ENCODE results near the gene SUCO. TPM values are rescaled to one million over a fixed set of nuclear protein-coding genes. Genes with fewer than 3 reads are reported as not detected.

Gene SUCO
- total and polyA plus RNA-seq, 5 experiments from 2014 or later: 10.3 to 63.1 (median 14.6) TPM

- Mint-ChIP-seq H3K4me3 (no peak overlapping the region), H3K4me1 (peaks cover 0 to 1% (median 0%) of the 10 kb centered on the region in 4 donors), H3K9me3 (peaks cover 0 to 4% (median 0%) of the 10 kb centered on the region in 9 donors), H3K27me3 (peaks cover 0 to 3% (median 1%) of the 10 kb centered on the region in 5 donors), H3K36me3 (peaks cover 0 to 4% (median 0%) of the 10 kb centered on the region in 3 donors), H3K27ac (no peak overlapping the region)
- ATAC-seq: no peak
- POLR2A ChIA-PET: no interaction called here
- no peak for DNase-seq
Observed at GRCh38 chr1:172517545-172517944, 15.4 kb upstream of the SUCO start.

- POLR2A ChIA-PET: no interaction called here
- Mint-ChIP-seq H3K4me3 (no peak overlapping the region), H3K27ac (no peak overlapping the region), H3K9me3 (peaks cover 0 to under 1% (median 0%) of the 10 kb centered on the region in 9 donors), H3K27me3 (peaks cover 0 to 3% (median 0%) of the 10 kb centered on the region in 5 donors), H3K4me1 (peaks cover 11 to 20% (median 16%) of the 10 kb centered on the region in 4 donors), H3K36me3 (no peaks in the 10 kb centered on the region)
- DNase-seq: no peak
- no peak for ATAC-seq
Observed at GRCh38 chr1:172529304-172529703, 3.6 kb upstream of the SUCO start.

- Mint-ChIP-seq H3K9me3 (no peaks in the 10 kb centered on the region), H3K27me3 (peaks cover 0 to 3% (median 0%) of the 10 kb centered on the region in 5 donors), H3K36me3 (no peaks in the 10 kb centered on the region), H3K4me3 (no peak overlapping the region), H3K4me1 (peaks cover 17 to 27% (median 22%) of the 10 kb centered on the region in 4 donors), H3K27ac (no peak overlapping the region)
- POLR2A ChIA-PET: no interaction called here
- no peak for DNase-seq
- ATAC-seq: no peak
Observed at GRCh38 chr1:172530000-172530399, 3.0 kb upstream of the SUCO start.

- DNase-seq (no peak), ATAC-seq (no peak)
- peaks cover 0 to 3% (median 0%) of the 10 kb centered on the region in 5 donors for H3K27me3 Mint-ChIP-seq
- H3K36me3 Mint-ChIP-seq: no peaks in the 10 kb centered on the region
- H3K4me1 Mint-ChIP-seq: peaks cover 25 to 43% (median 36%) of the 10 kb centered on the region in 4 donors
- POLR2A ChIA-PET: interaction anchor here (0.5 to 1.5 kb wide), 13 partner anchors 80 to 1491 kb away, joined by 3 to 9 read pairs (median 5); partner anchors contain the start of genes GAS5, METTL13, PRDX6 and RC3H1
- H3K9me3 Mint-ChIP-seq: no peaks in the 10 kb centered on the region
- peak overlapping the region; percentile 96 to 100 (median 100) for H3K27ac Mint-ChIP-seq
- peak overlapping the region; percentile 91 to 100 (median 99) for H3K4me3 Mint-ChIP-seq
Observed at GRCh38 chr1:172531412-172532182, 1.4 kb upstream of the SUCO start.

GRCh38 chr1:172532183-172532699 lies 709 bp upstream of the SUCO start:
- no peaks in the 10 kb centered on the region for H3K36me3 Mint-ChIP-seq
- peaks cover 0 to 3% (median 0%) of the 10 kb centered on the region in 5 donors for H3K27me3 Mint-ChIP-seq
- ATAC-seq (peak; percentile 74), DNase-seq (peak; percentile 59 to 99 (median 92))
- POLR2A ChIA-PET: interaction anchor here (0.5 to 1.8 kb wide), 16 partner anchors 12 to 1490 kb away, joined by 3 to 9 read pairs (median 4); partner anchors contain the start of genes GAS5, METTL13, PRDX6 and RC3H1
- H3K4me1 Mint-ChIP-seq: peaks cover 25 to 47% (median 39%) of the 10 kb centered on the region in 4 donors
- peak overlapping the region; percentile 96 to 100 (median 100) for H3K27ac Mint-ChIP-seq
- no peaks in the 10 kb centered on the region for H3K9me3 Mint-ChIP-seq
- peak overlapping the region; percentile 91 to 100 (median 99) for H3K4me3 Mint-ChIP-seq

- peaks cover 29 to 56% (median 50%) of the 10 kb centered on the region in 4 donors for H3K4me1 Mint-ChIP-seq
- DNase-seq: peak in 9 of 10 donors; percentile 7 to 82 (median 53)
- peak; percentile 2 to 11 for ATAC-seq
- peak overlapping the region; percentile 91 to 100 (median 99) for H3K4me3 Mint-ChIP-seq
- POLR2A ChIA-PET: interaction anchor here (1.5 to 1.8 kb wide), 3 partner anchors 11 to 1334 kb away, joined by 3 to 9 read pairs (median 5); partner anchors contain the start of genes GAS5, METTL13 and ZBTB37
- H3K9me3 Mint-ChIP-seq: no peaks in the 10 kb centered on the region
- H3K36me3 Mint-ChIP-seq: no peaks in the 10 kb centered on the region
- H3K27ac Mint-ChIP-seq: peak overlapping the region; percentile 95 to 100 (median 100)
- peaks cover 0 to 3% (median 0%) of the 10 kb centered on the region in 5 donors for H3K27me3 Mint-ChIP-seq
Observed at GRCh38 chr1:172533513-172534151, 682 bp downstream of the SUCO start.

GRCh38 chr1:172536256-172536655 lies 3.3 kb downstream of the SUCO start:
- H3K4me1 Mint-ChIP-seq: peaks cover 35 to 74% (median 67%) of the 10 kb centered on the region in 4 donors
- H3K27ac Mint-ChIP-seq: no peak overlapping the region
- ATAC-seq (no peak), DNase-seq (no peak)
- POLR2A ChIA-PET: no interaction called here
- no peaks in the 10 kb centered on the region for H3K27me3 Mint-ChIP-seq
- H3K36me3 Mint-ChIP-seq: no peaks in the 10 kb centered on the region
- H3K4me3 Mint-ChIP-seq: peak overlapping the region in 2 of 10 donors; percentile 29 to 91
- no peaks in the 10 kb centered on the region for H3K9me3 Mint-ChIP-seq

- no peak for ATAC-seq
- POLR2A ChIA-PET: no interaction called here
- Mint-ChIP-seq H3K36me3 (no peaks in the 10 kb centered on the region), H3K4me1 (peaks cover 32 to 75% (median 71%) of the 10 kb centered on the region in 4 donors), H3K4me3 (no peak overlapping the region), H3K27me3 (no peaks in the 10 kb centered on the region), H3K27ac (peak overlapping the region in 2 of 10 donors; percentile 0 to 1), H3K9me3 (no peaks in the 10 kb centered on the region)
- no peak for DNase-seq
Observed at GRCh38 chr1:172537366-172537765, 4.4 kb downstream of the SUCO start.

GRCh38 chr1:172537827-172538391 lies 5.0 kb downstream of the SUCO start:
- POLR2A ChIA-PET: no interaction called here
- Mint-ChIP-seq H3K27ac (peak overlapping the region in 2 of 10 donors; percentile 0 to 1), H3K27me3 (no peaks in the 10 kb centered on the region), H3K4me1 (peaks cover 36 to 80% (median 71%) of the 10 kb centered on the region in 4 donors), H3K4me3 (peak overlapping the region in 4 of 10 donors; percentile 3 to 31 (median 18)), H3K36me3 (no peaks in the 10 kb centered on the region), H3K9me3 (no peaks in the 10 kb centered on the region)
- DNase-seq (no peak), ATAC-seq (no peak)

GRCh38 chr1:172540635-172541034 lies 7.7 kb downstream of the SUCO start:
- H3K9me3 Mint-ChIP-seq: no peaks in the 10 kb centered on the region
- ATAC-seq (no peak), DNase-seq (no peak)
- peak overlapping the region in 1 of 10 donors; percentile 1 for H3K27ac Mint-ChIP-seq
- peaks cover 24 to 59% (median 51%) of the 10 kb centered on the region in 4 donors for H3K4me1 Mint-ChIP-seq
- POLR2A ChIA-PET: no interaction called here
- H3K27me3 Mint-ChIP-seq: no peaks in the 10 kb centered on the region
- H3K36me3 Mint-ChIP-seq: no peaks in the 10 kb centered on the region
- peak overlapping the region in 1 of 10 donors; percentile 30 for H3K4me3 Mint-ChIP-seq

GRCh38 chr1:172544481-172545104 lies 11.6 kb downstream of the SUCO start:
- no peak for DNase-seq
- peak; percentile 53 to 69 for ATAC-seq
- Mint-ChIP-seq H3K36me3 (no peaks in the 10 kb centered on the region), H3K9me3 (no peaks in the 10 kb centered on the region), H3K4me1 (peaks cover 27 to 50% (median 39%) of the 10 kb centered on the region in 4 donors), H3K27ac (no peak overlapping the region), H3K27me3 (no peaks in the 10 kb centered on the region), H3K4me3 (no peak overlapping the region)
- POLR2A ChIA-PET: interaction anchor here (0.9 to 1.0 kb wide), 2 partner anchors 12 to 90 kb away, joined by 3 read pairs; partner anchors contain the start of gene SUCO
